ENCODE results near the gene IFIT2. TPM values are rescaled to one million over a fixed set of nuclear protein-coding genes. Genes with fewer than 3 reads are reported as not detected.

IFIT2 gene
- total RNA-seq, 1 donor, result 9.0 TPM

DNA sequence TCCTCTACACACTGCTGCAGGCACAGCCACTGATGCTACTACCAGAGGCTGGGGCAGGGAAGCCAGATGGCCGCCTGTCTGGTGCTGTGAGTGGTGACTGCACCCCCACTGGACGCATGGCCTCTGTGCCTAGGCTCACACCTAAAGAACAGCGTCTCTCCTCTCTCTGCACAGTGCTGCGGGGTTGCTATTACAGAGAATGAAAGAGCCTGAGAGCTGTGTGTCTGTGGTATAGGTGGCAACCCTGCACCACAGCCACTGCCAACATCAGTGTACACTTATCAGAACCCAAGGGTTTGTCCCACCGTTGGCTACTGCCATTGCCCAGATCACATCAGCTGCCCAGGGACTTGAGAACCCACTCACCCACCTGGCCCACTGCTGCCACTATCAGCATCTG lies 4.1 kb upstream of the IFIT2 start:
- no peak for DNase-seq (ENCODE audit: insufficient read length, low spot score, missing footprints)
- Histone ChIP-seq H3K4me2 (ENCODE audit: insufficient read depth, low read length) (no peak overlapping the region), H3K27ac (ENCODE audit: low read depth, low read length) (no peak overlapping the region)

DNA sequence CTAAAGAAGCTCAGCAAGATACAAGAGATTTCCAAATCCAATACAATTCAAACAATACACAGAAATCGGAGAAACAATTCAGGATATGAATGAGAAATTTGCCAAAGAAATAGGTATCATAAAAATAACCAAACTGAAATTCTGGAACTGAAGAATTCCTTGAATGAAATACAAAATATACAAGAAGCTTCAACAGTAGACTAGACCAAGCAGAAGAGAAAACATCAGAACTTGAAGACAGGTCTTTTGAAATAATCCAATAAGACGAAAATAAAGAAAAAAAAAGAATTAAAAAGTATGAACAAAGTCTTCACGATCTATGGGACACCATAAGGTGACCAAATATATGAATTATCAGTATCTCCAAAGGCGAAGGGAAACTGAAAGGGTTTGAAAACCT lies 2.8 kb upstream of the IFIT2 start:
- H3K4me3 ChIP-seq (ENCODE audit: insufficient read depth, low read length), result no peak overlapping the region
- H3K27ac ChIP-seq (ENCODE audit: low read depth, low read length), result no peak overlapping the region
- no peaks in the 10 kb centered on the region for H4K20me1 ChIP-seq (ENCODE audit: insufficient read depth, low read length)
- H3K36me3 ChIP-seq (ENCODE audit: insufficient read depth, low read length), result no peaks in the 10 kb centered on the region
- no peaks in the 10 kb centered on the region for H3K9me3 ChIP-seq (ENCODE audit: low read depth, low read length)
- TF ChIP-seq CTCF (IDR thresholded peaks at IDR 0.05; ENCODE audit: extremely low read depth, low read depth, low read length), result no peak
- peaks cover 2% of the 10 kb centered on the region for H3K79me2 ChIP-seq (ENCODE audit: insufficient read depth, low read length)
- no peak overlapping the region for H2AFZ ChIP-seq (ENCODE audit: low read length)
- DNase-seq (ENCODE audit: insufficient read length, low spot score, missing footprints), result no peak
- no peak overlapping the region for H3K4me2 ChIP-seq (ENCODE audit: insufficient read depth, low read length)
- H3K27me3 ChIP-seq (ENCODE audit: insufficient read depth, low read length), result no peaks in the 10 kb centered on the region
- H3K4me1 ChIP-seq (ENCODE audit: insufficient read depth, low read length), result peaks cover 35% of the 10 kb centered on the region

More for the DNA sequence above, 4.1 kb upstream of the IFIT2 start:
- Histone ChIP-seq H3K4me1 (ENCODE audit: insufficient read depth, low read length) (peaks cover 33% of the 10 kb centered on the region), H3K27me3 (ENCODE audit: insufficient read depth, low read length) (no peaks in the 10 kb centered on the region), H3K4me3 (ENCODE audit: insufficient read depth, low read length) (no peak overlapping the region), H2AFZ (ENCODE audit: low read length) (no peak overlapping the region), H4K20me1 (ENCODE audit: insufficient read depth, low read length) (no peaks in the 10 kb centered on the region), H3K9me3 (ENCODE audit: low read depth, low read length) (no peaks in the 10 kb centered on the region), H3K79me2 (ENCODE audit: insufficient read depth, low read length) (no peaks in the 10 kb centered on the region), H3K36me3 (ENCODE audit: insufficient read depth, low read length) (no peaks in the 10 kb centered on the region)
- TF ChIP-seq CTCF (IDR thresholded peaks at IDR 0.05; ENCODE audit: extremely low read depth, low read depth, low read length), result no peak

DNA sequence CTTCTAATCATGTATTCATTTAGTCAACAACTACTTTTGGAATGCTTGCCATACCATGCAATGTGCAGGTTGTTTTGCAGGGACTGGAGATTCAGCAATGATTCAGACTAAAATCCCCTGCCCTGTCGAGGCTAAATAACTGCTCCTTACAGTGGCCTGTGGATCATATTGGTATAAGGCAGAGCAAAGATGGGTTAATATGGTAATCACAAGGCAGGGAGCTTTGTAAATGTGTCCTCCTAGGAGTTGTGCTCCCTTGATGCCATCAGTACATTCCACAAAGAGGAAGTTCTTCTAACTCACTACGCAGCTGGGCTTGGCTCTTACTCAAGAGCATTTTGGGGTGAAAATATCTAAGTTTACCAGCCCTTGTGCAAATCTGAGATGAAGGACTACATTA lies 614 bp upstream of the IFIT2 start:
- Histone ChIP-seq H3K9me3 (ENCODE audit: low read depth, low read length) (no peaks in the 10 kb centered on the region), H3K4me2 (ENCODE audit: insufficient read depth, low read length) (peak overlapping the region; percentile 90), H3K4me3 (ENCODE audit: insufficient read depth, low read length) (peak overlapping the region; percentile 67), H3K36me3 (ENCODE audit: insufficient read depth, low read length) (no peaks in the 10 kb centered on the region), H3K27me3 (ENCODE audit: insufficient read depth, low read length) (no peaks in the 10 kb centered on the region), H4K20me1 (ENCODE audit: insufficient read depth, low read length) (no peaks in the 10 kb centered on the region), H3K27ac (ENCODE audit: low read depth, low read length) (peak overlapping the region; percentile 89), H3K4me1 (ENCODE audit: insufficient read depth, low read length) (peaks cover 23% of the 10 kb centered on the region), H2AFZ (ENCODE audit: low read length) (peak overlapping the region; percentile 92), H3K79me2 (ENCODE audit: insufficient read depth, low read length) (peaks cover 2% of the 10 kb centered on the region)
- peak; percentile 19 for DNase-seq (ENCODE audit: insufficient read length, low spot score, missing footprints)
- no peak for TF ChIP-seq CTCF (IDR thresholded peaks at IDR 0.05; ENCODE audit: extremely low read depth, low read depth, low read length)

- peak overlapping the region; percentile 92 for H2AFZ ChIP-seq (ENCODE audit: low read length)
- no peaks in the 10 kb centered on the region for H3K36me3 ChIP-seq (ENCODE audit: insufficient read depth, low read length)
- no peak for TF ChIP-seq CTCF (IDR thresholded peaks at IDR 0.05; ENCODE audit: extremely low read depth, low read depth, low read length)
- H3K9me3 ChIP-seq (ENCODE audit: low read depth, low read length), result no peaks in the 10 kb centered on the region
- H3K4me2 ChIP-seq (ENCODE audit: insufficient read depth, low read length), result peak overlapping the region; percentile 90
- H3K4me3 ChIP-seq (ENCODE audit: insufficient read depth, low read length), result peak overlapping the region; percentile 67
- DNase-seq (ENCODE audit: insufficient read length, low spot score, missing footprints), result no peak
- H3K4me1 ChIP-seq (ENCODE audit: insufficient read depth, low read length), result peaks cover 25% of the 10 kb centered on the region
- no peaks in the 10 kb centered on the region for H4K20me1 ChIP-seq (ENCODE audit: insufficient read depth, low read length)
- H3K79me2 ChIP-seq (ENCODE audit: insufficient read depth, low read length), result peaks cover 2% of the 10 kb centered on the region
- no peaks in the 10 kb centered on the region for H3K27me3 ChIP-seq (ENCODE audit: insufficient read depth, low read length)
- H3K27ac ChIP-seq (ENCODE audit: low read depth, low read length), result peak overlapping the region; percentile 89
Measured at GRCh38 chr10:89302625-89303024, 779 bp downstream of the IFIT2 start.
